ENCODE measurements around the gene POU2F1.
"Not testable (repeated sequence)": the region's sequence is repeated elsewhere in the genome, so short reads cannot be mapped to it uniquely, and the experiment has no call there.

POU2F1 gene

DNA sequence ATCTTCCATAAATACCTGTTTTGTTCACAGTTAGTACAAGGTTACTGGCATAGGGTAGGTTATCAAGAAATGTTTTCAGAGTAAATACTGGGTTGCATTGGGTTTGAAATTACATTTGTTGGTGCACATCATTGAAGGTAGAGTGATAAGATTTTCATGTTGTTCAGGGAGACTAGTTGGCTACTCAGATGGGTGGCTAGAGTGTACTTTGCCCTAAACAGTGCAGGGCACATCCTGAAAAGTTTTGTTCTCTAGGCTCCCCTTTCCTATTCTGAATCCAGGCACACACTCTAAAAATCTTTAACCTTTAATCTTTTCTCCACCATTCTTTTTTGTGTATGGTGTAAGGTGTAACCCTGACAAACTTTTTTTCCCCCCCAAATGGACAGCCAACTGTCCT, 18.0 kb downstream of the POU2F1 start:
- Mint-ChIP-seq H3K27me3 (no peaks in the 10 kb centered on the region), H3K27ac (no peak overlapping the region), H3K4me3 (no peak overlapping the region), H3K4me1 (peaks cover 13% of the 10 kb centered on the region), H3K9me3 (peaks cover 0 to 2% of the 10 kb centered on the region in 2 donors)
- no peak for DNase-seq
- ATAC-seq, result no peak

DNA sequence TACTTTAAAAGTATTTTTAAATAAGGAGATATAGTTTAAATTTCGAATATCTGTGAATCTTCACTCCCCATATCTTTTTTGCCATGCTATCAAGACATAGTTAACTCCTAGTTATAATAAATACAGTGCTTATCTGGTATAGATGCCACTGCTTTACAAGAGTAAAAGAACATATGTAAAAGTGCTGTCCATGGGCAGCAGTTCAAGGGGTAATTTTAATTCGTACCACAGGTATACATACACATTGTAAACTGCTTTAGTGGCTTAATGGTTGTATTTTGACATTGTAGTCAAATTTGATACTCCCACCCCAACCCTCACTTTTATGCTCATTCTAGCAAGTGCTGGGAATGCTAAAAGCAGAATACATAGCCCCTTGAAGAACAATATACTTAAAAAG, 18.6 kb downstream of the POU2F1 start:
- DNase-seq (no peak), ATAC-seq (no peak)
- Mint-ChIP-seq H3K9me3 (peaks cover 0 to 7% of the 10 kb centered on the region in 2 donors), H3K4me1 (peaks cover 13% of the 10 kb centered on the region), H3K27me3 (no peaks in the 10 kb centered on the region), H3K4me3 (no peak overlapping the region), H3K27ac (no peak overlapping the region)

DNA sequence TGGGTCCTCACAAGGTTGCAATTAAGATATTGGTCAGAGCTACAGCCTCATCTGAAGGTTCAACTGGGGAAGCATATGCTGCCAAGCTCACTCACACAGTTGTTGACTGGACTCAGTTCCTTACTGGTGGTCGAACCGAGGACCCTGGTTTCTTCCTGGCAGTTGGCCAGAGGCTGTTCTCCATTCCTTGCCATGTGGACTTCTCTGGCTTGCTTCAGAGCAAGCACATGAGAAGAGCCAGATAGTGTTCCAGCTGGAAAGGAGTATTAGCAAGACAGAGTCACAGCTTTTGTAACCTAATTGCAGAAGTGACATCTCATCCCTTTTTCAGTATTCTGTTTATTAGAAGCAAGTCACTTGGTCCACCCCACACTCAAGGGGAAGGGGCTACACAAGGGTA, 23.6 kb downstream of the POU2F1 start:
- Mint-ChIP-seq H3K9me3 (peaks cover 0 to 8% of the 10 kb centered on the region in 2 donors), H3K4me3 (no peak overlapping the region)

DNA sequence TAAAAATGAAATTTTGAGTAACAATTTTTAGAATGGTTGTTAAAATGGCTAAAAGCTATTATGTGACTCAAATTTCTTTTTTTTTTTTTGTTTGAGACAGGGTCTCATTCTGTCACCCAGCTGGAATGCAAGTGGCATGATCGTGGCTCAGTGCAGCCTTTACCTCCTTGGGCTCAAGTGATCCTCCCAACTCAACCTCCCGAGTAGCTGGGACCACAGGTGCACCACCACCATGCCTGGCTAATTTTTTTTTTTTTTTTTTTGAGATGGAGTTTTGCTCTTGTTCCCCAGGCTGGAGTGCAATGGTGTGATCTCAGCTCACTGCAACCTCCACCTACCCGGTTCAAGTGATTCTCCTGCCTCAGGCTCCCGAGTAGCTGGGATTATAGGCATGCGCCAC, 24.5 kb downstream of the POU2F1 start:
- H3K9me3 Mint-ChIP-seq, H3K27me3 Mint-ChIP-seq, H3K4me3 Mint-ChIP-seq, H3K27ac Mint-ChIP-seq, DNase-seq, ATAC-seq: not testable (repeated sequence)
- peaks cover 30% of the 10 kb centered on the region for H3K4me1 Mint-ChIP-seq

More for the DNA sequence above, 23.6 kb downstream of the POU2F1 start:
- DNase-seq (no peak), ATAC-seq (no peak)
- H3K27ac Mint-ChIP-seq, result no peak overlapping the region
- no peaks in the 10 kb centered on the region for H3K27me3 Mint-ChIP-seq
- peaks cover 22% of the 10 kb centered on the region for H3K4me1 Mint-ChIP-seq

GRCh38 chr1:167246971-167247370, 26.3 kb downstream of the POU2F1 start:
- Mint-ChIP-seq H3K4me3 (no peak overlapping the region), H3K4me1 (peaks cover 30% of the 10 kb centered on the region), H3K27me3 (no peaks in the 10 kb centered on the region), H3K27ac (no peak overlapping the region), H3K9me3 (peaks cover 0 to 8% of the 10 kb centered on the region in 2 donors)
- DNase-seq (no peak), ATAC-seq (no peak)

- H3K27me3 Mint-ChIP-seq, result no peaks in the 10 kb centered on the region
- no peak overlapping the region for H3K4me3 Mint-ChIP-seq
- H3K9me3 Mint-ChIP-seq, result peaks cover 0 to 8% of the 10 kb centered on the region in 2 donors
- H3K27ac Mint-ChIP-seq, result no peak overlapping the region
- ATAC-seq (no peak), DNase-seq (no peak)
- peaks cover 31% of the 10 kb centered on the region for H3K4me1 Mint-ChIP-seq
Measured at GRCh38 chr1:167247754-167248153, 27.1 kb downstream of the POU2F1 start.

GRCh38 chr1:167248707-167249642, 28.3 kb downstream of the POU2F1 start:
- DNase-seq (no peak), ATAC-seq (no peak)
- Mint-ChIP-seq H3K4me1 (peaks cover 42% of the 10 kb centered on the region), H3K9me3 (peaks cover 0 to 3% of the 10 kb centered on the region in 2 donors), H3K27me3 (no peaks in the 10 kb centered on the region), H3K27ac (peak overlapping the region in 1 of 2 donors; percentile 12), H3K4me3 (no peak overlapping the region)

DNA sequence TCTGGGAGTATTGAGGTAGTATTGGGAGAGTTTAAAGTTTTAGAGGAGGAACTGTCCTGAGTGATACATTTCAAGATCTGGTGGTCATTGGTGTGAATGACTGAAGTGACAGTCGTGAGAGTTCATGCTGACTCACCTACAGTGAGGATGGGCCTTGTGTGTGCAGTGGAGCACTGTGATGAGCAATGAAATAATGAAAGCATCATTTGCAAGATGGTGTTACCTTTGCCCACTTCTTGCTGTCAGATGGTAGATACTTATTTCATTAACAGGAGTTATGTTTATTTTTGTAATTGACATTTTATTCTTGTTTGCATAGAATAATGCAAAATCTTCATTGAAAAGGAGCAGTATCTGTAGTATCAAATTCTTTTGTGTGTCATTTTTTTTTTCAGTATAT, 29.0 kb downstream of the POU2F1 start:
- Mint-ChIP-seq H3K4me1 (peaks cover 43% of the 10 kb centered on the region), H3K27me3 (no peaks in the 10 kb centered on the region), H3K9me3 (no peaks in the 10 kb centered on the region), H3K27ac (peak overlapping the region in 1 of 2 donors; percentile 12), H3K4me3 (no peak overlapping the region)
- ATAC-seq, result peak; percentile 99
- DNase-seq, result peak in 1 of 2 donors; percentile 31

DNA sequence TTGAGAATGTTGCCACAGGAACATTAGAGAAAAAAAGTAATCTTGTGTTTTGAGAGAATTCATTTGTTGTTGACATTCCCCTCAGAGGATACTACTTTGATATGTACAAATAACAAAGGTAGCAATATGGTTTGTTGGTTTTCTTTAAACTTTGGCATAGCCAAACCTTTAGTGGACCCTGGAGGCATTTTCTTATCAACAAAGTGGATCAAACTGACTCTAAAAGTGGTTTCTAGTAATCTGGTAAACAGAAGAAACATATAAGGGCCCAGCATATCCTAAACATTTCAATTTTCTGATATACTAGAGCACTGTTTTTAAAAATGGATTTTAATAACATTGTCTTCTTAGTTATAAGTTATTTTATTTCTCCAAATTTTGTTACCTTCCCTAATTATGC, 29.8 kb downstream of the POU2F1 start:
- Mint-ChIP-seq H3K27me3 (no peaks in the 10 kb centered on the region), H3K9me3 (no peaks in the 10 kb centered on the region), H3K27ac (no peak overlapping the region), H3K4me1 (peaks cover 48% of the 10 kb centered on the region), H3K4me3 (no peak overlapping the region)
- ATAC-seq (no peak), DNase-seq (no peak)

DNA sequence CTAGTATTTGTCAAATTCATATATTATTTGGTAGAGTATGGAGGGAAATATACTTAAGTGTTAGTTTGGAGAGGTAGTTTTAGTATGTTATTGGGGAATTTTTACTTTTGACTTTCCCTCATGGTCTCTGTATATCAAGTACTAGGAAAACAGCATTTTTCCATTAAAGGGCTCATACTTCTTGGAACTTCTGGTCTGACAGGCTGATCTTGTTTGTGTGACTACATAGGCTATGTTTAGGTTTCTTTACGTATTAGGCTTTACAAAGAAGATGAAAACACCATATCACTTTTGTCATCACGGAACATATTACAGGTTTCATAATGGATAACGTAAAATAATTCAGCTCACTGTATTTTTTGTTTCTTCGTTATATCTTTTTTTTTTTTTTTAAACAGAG, 30.8 kb downstream of the POU2F1 start:
- H3K9me3 Mint-ChIP-seq, result no peaks in the 10 kb centered on the region
- H3K27me3 Mint-ChIP-seq, result no peaks in the 10 kb centered on the region
- ATAC-seq (no peak), DNase-seq (no peak)
- no peak overlapping the region for H3K4me3 Mint-ChIP-seq
- no peak overlapping the region for H3K27ac Mint-ChIP-seq
- peaks cover 58% of the 10 kb centered on the region for H3K4me1 Mint-ChIP-seq

DNA sequence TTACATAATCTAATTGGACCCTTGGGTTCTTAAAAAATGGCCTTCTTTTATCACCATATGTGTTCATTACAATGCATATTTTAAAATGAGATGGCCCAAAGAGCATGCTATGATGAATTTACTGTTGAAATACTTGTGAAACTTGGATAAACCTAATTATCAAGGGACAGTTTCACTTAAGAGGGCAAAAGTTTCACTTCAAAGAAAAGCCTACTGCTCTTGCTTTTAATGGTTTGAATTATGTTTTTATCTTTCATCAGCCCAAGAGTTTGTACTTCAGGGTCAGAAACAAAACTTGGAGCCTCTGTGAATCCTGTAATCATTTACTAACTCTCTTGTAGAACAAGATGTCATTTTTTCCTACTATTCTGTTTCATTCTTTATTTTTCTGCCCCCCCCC, 32.3 kb downstream of the POU2F1 start:
- peaks cover 50% of the 10 kb centered on the region for H3K4me1 Mint-ChIP-seq
- no peak for DNase-seq
- no peak for ATAC-seq
- no peak overlapping the region for H3K4me3 Mint-ChIP-seq
- H3K27ac Mint-ChIP-seq, result peak overlapping the region in 1 of 2 donors; percentile 22
- no peaks in the 10 kb centered on the region for H3K27me3 Mint-ChIP-seq
- H3K9me3 Mint-ChIP-seq, result no peaks in the 10 kb centered on the region

DNA sequence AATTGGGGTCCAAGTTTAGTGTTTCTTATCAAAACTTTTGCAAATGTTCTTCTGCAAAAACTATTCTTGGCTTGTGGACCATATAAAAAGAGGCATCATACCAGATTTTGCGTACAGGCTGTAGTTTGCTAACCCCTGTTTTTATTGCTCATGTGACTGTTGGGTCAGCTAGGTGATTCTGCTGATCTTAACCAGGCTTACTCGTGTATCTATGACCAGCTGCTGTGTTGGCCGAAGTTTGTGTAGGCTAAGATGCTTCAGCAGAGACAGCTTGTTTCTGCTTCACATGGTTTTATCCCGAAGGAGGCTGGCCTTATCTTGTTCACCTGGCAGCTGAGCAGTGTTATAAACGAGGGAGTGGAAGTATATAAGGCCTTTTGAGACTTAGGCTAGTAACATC, 38.2 kb downstream of the POU2F1 start:
- H3K27ac Mint-ChIP-seq, result no peak overlapping the region

GRCh38 chr1:167262836-167263235, 42.1 kb downstream of the POU2F1 start:
- Mint-ChIP-seq H3K9me3 (no peaks in the 10 kb centered on the region), H3K27me3 (no peaks in the 10 kb centered on the region), H3K4me3 (no peak overlapping the region), H3K4me1 (peaks cover 10% of the 10 kb centered on the region), H3K27ac (no peak overlapping the region)
- DNase-seq (no peak), ATAC-seq (no peak)

More for the DNA sequence above, 38.2 kb downstream of the POU2F1 start:
- H3K9me3 Mint-ChIP-seq, result no peaks in the 10 kb centered on the region
- no peak for DNase-seq
- peaks cover 28% of the 10 kb centered on the region for H3K4me1 Mint-ChIP-seq
- no peak overlapping the region for H3K4me3 Mint-ChIP-seq
- ATAC-seq, result no peak
- H3K27me3 Mint-ChIP-seq, result no peaks in the 10 kb centered on the region

DNA sequence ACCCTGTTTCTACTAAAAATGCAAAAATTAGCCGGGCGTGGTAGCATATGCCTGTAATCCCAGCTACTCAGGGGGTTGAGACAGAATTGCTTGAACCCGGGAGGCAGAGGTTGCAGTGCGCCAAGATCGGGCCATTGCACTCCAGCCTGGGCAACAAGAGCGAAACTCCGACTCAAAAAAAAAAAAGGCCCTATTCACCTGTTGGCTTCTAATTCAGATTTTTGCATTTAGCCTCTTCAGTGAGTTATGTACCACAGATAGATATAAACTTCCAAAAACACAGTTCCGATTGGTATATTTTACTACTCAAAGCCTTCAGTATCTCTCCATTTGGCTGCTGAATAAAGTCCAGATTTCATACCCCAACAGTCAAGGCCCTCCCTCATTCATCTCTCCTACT, 42.7 kb downstream of the POU2F1 start:
- no peaks in the 10 kb centered on the region for H3K9me3 Mint-ChIP-seq
- no peak overlapping the region for H3K4me3 Mint-ChIP-seq
- no peaks in the 10 kb centered on the region for H3K27me3 Mint-ChIP-seq
- no peak for DNase-seq
- peaks cover 15% of the 10 kb centered on the region for H3K4me1 Mint-ChIP-seq
- ATAC-seq, result no peak
- no peak overlapping the region for H3K27ac Mint-ChIP-seq

DNA sequence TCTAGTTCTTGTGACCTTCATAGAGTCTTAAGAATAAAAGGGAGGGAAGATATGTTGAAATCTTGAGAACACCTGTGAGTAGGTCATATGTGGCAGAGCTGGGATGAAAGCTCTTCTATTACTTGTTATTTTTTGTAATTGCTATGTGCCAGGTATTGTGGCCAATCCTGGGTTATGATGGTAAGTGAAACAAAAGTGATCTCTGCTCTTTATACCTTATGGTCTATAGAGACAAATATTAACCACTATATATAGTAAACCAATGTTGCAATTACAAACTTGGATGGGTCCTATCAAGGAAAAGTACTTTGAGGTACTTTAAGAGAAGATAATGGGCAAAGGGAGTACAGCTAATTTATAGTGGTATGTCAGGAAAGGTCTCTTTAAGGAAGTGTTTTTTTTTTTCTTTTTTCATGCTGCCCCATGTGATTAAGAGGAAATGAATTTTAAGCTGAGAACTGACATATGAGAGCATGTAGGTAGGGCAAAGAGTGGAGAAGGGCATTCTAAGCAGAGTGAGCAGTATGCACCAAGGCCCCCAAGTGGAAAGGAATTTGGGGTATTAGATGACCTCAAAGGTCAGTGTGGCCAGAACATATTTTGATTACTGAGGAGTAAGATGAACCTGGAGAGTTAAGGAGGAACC, 43.3 kb downstream of the POU2F1 start:
- H3K27ac Mint-ChIP-seq, result no peak overlapping the region
- H3K4me1 Mint-ChIP-seq, result peaks cover 19% of the 10 kb centered on the region
- H3K4me3 Mint-ChIP-seq, result no peak overlapping the region
- DNase-seq, result no peak
- H3K9me3 Mint-ChIP-seq, result no peaks in the 10 kb centered on the region
- peak; percentile 48 for ATAC-seq
- no peaks in the 10 kb centered on the region for H3K27me3 Mint-ChIP-seq

- no peaks in the 10 kb centered on the region for H3K27me3 Mint-ChIP-seq
- peaks cover 23% of the 10 kb centered on the region for H3K4me1 Mint-ChIP-seq
- H3K4me3 Mint-ChIP-seq, result no peak overlapping the region
- no peak for ATAC-seq
- no peak overlapping the region for H3K27ac Mint-ChIP-seq
- H3K9me3 Mint-ChIP-seq, result no peaks in the 10 kb centered on the region
- DNase-seq, result no peak
Measured at GRCh38 chr1:167266965-167267364, 46.3 kb downstream of the POU2F1 start.
